Common myeloid progenitor, CD34-positive (primary cell): Measurements from ENCODE around the gene KRTAP10-11. TPM values are rescaled to one million over a fixed set of nuclear protein-coding genes. Genes with fewer than 3 reads are reported as not detected.
"Not testable (repeated sequence)": the region's sequence is repeated elsewhere in the genome, so short reads cannot be mapped to it uniquely, and the experiment has no call there.

ENCODE experiments used
- CTCF ChIA-PET: fragments of 350-600 bp; sonication (Branson Sonifier 250); formaldehyde crosslinking; loops from one replicate; lab custom pipeline; 2021; ENCODE audit warnings: antibody characterized with exemption; lab: Charles Lee
- POLR2A ChIA-PET: fragments of 350-600 bp; sonication (Branson Sonifier 250); formaldehyde crosslinking; loops from one replicate; lab custom pipeline; 2021; ENCODE audit warnings: antibody characterized with exemption; lab: Charles Lee
- DNase-seq, 3 donors: peaks; one replicate each; pipeline versions ENCODE4 v3.0.0 to v3.0.0-alpha.2; 2013
- H3K27ac ChIP-seq, 2 experiments: 1 replicate in 1 of 2; 2 replicates in 1 of 2; pipeline ENCODE4 v1.7.0; 2013; ENCODE audit warnings: inconsistent platforms in 2 of 2, low read length in 2 of 2, mild to moderate bottlenecking in 2 of 2, low read depth in 1 of 2, moderate library complexity in 1 of 2; ENCODE audit not compliant: severe bottlenecking in 2 of 2, insufficient read depth in 1 of 2, poor library complexity in 1 of 2
- H3K27me3 ChIP-seq, 5 experiments: replicated peaks in 2 of 5; 1 replicate in 3 of 5; 2 replicates in 2 of 5; pipeline versions ENCODE4 v1.6.1 to v1.7.0; 2013; ENCODE audit warnings: low read length in 4 of 5, mild to moderate bottlenecking in 2 of 5, moderate library complexity in 2 of 5, inconsistent platforms in 1 of 5; ENCODE audit not compliant: insufficient read depth in 5 of 5, control insufficient read depth in 4 of 5
- H3K36me3 ChIP-seq, 4 experiments: 1 replicate in 2 of 4; 2 replicates in 2 of 4; pipeline versions ENCODE4 v1.6.1 to v1.7.0; 2013; ENCODE audit warnings: low read length in 3 of 4, control low read depth in 1 of 4, mild to moderate bottlenecking in 1 of 4; ENCODE audit not compliant: control insufficient read depth in 4 of 4, insufficient read depth in 4 of 4
- H3K4me1 ChIP-seq, 4 experiments: 1 replicate in 3 of 4; 2 replicates in 1 of 4; pipeline versions ENCODE4 v1.6.1 to v1.7.1; 2013; ENCODE audit warnings: low read length in 3 of 4, mild to moderate bottlenecking in 3 of 4, control low read depth in 1 of 4, inconsistent platforms in 1 of 4, moderate library complexity in 1 of 4; ENCODE audit not compliant: control insufficient read depth in 4 of 4, insufficient read depth in 4 of 4; ENCODE audit errors: control extremely low read depth in 1 of 4
- H3K4me3 ChIP-seq, 7 experiments: 1 replicate in 4 of 7; 2 replicates in 3 of 7; pipeline versions ENCODE4 v1.5.1 to v1.7.0; 2013; ENCODE audit warnings: mild to moderate bottlenecking in 7 of 7, low read length in 6 of 7, moderate library complexity in 6 of 7, inconsistent platforms in 2 of 7, low read depth in 2 of 7, control low read depth in 1 of 7; ENCODE audit not compliant: insufficient read depth in 4 of 7, control insufficient read depth in 1 of 7; ENCODE audit errors: extremely low read depth in 1 of 7
- H3K9me3 ChIP-seq, 5 experiments: 1 replicate in 4 of 5; 2 replicates in 1 of 5; pipeline versions ENCODE4 v1.6.1 to v1.7.1; 2013; ENCODE audit warnings: low read length in 4 of 5, mild to moderate bottlenecking in 2 of 5, inconsistent platforms in 1 of 5, low read depth in 1 of 5, moderate library complexity in 1 of 5; ENCODE audit not compliant: control insufficient read depth in 4 of 5, insufficient read depth in 2 of 5; ENCODE audit errors: control extremely low read depth in 1 of 5
- WGBS: methylation state at CpG from one replicate; pipeline ENCODE4 v1.1.5; 2013; ENCODE audit not compliant: insufficient coverage; 5-methylcytosine and 5-hydroxymethylcytosine counted together
- polyA plus RNA-seq: library from polyadenylated mRNA; unstranded; fragments of 120-200 nt; gene quantifications from one replicate; pipeline ENCODE4 v1.2.1, GENCODE V29; 2013

Gene KRTAP10-11
- polyA plus RNA-seq: not detected

DNA sequence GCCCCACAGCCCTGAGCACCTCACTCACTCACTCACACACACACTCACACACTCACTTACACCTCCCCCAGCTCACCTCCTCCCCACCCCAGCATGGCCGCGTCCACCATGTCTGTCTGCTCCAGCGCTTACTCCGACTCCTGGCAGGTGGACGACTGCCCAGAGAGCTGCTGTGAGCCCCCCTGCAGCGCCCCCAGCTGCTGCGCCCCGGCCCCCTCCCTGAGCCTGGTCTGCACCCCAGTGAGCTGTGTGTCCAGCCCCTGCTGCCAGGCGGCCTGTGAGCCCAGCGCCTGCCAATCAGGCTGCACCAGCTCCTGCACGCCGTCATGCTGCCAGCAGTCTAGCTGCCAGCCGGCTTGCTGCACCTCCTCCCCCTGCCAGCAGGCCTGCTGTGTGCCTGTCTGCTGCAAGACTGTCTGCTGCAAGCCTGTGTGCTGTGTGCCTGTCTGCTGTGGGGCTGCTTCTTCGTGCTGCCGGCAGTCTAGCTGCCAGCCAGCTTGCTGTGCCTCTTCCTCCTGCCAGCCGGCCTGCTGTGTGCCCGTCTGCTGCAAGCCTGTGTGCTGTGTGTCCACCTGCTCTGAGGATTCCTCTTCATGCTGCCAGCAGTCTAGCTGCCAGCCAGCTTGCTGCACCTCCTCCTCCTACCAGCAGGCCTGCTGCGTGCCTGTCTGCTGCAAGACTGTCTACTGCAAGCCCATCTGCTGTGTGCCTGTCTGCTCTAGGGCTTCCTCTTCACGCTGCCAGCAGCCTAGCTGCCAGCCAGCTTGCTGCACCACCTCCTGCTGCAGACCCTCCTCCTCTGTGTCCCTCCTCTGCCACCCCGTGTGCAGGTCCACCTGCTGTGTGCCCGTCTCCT, at the start of gene KRTAP10-11:
KRTAP10-11 (plus strand) TSS at position 49 of the 856 bp plus-strand sequence; CDS start at position 94, 45 bp downstream.
- DNase-seq, H3K4me3 ChIP-seq, H3K27ac ChIP-seq, H3K36me3 ChIP-seq, POLR2A ChIA-PET, H3K4me1 ChIP-seq, CTCF ChIA-PET: not testable (repeated sequence)
- Histone ChIP-seq H3K27me3 (peaks cover 0 to 18% (median 0%) of the 10 kb centered on the region in 5 experiments), H3K9me3 (peaks cover 6 to 16% (median 7%) of the 10 kb centered on the region in 5 experiments)
- 85% methylated on average over 19 of the region's 21 CpGs for WGBS

DNA sequence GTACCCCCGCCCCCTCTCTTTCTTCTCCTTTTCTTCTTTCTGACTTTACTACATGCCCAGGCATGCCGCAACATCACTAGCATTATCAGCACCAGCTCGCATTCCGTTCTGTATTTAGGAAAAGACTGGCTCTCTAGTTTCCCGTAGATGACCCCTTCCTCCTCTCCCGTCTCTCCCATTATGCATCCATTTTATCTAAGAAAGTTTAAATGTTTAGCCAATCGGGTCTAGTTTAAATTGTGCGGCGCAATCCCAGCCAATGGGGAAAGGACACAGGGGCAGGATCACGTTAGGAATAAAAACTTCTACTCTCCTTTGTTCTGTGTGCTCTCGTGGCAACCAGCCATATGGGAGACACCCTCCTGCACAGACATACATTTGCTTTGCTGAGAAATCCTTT, 48.2 kb upstream of the KRTAP10-11 start:
- no peaks in the 10 kb centered on the region for H3K36me3 ChIP-seq
- DNase-seq: no peak
- H3K27ac ChIP-seq: no peak overlapping the region
- H3K9me3 ChIP-seq: peaks cover 0 to 8% (median 0%) of the 10 kb centered on the region in 5 experiments
- POLR2A ChIA-PET: no interaction called here
- 97% methylated on average over 10 of the region's 11 CpGs for WGBS
- peaks cover 0 to 9% (median 0%) of the 10 kb centered on the region in 5 experiments for H3K27me3 ChIP-seq
- CTCF ChIA-PET: no interaction called here
- H3K4me3 ChIP-seq: no peak overlapping the region
- H3K4me1 ChIP-seq: peaks cover 0 to 5% (median 0%) of the 10 kb centered on the region in 4 experiments

- H3K36me3 ChIP-seq: no peaks in the 10 kb centered on the region
- ChIA-PET CTCF (no interaction called here), POLR2A (no interaction called here)
- H3K4me3 ChIP-seq: no peak overlapping the region
- H3K9me3 ChIP-seq: peaks cover 0 to 9% (median 1%) of the 10 kb centered on the region in 5 experiments
- peaks cover 0 to 17% (median 5%) of the 10 kb centered on the region in 5 experiments for H3K27me3 ChIP-seq
- 93% methylated on average over 5 of the region's 8 CpGs for WGBS
- H3K27ac ChIP-seq: no peak overlapping the region
- DNase-seq: no peak
- H3K4me1 ChIP-seq: no peaks in the 10 kb centered on the region
Observed at GRCh38 chr21:44599264-44600029, 46.8 kb upstream of the KRTAP10-11 start.

- POLR2A ChIA-PET, DNase-seq, H3K36me3 ChIP-seq, CTCF ChIA-PET, H3K4me1 ChIP-seq, H3K27ac ChIP-seq, H3K4me3 ChIP-seq: not testable (repeated sequence)
- H3K27me3 ChIP-seq: peaks cover 0 to 19% (median 5%) of the 10 kb centered on the region in 5 experiments
- 86% methylated on average over 9 of the region's 23 CpGs for WGBS
- H3K9me3 ChIP-seq: peaks cover 0 to 13% (median 1%) of the 10 kb centered on the region in 5 experiments
Observed at GRCh38 chr21:44600118-44600978, 45.9 kb upstream of the KRTAP10-11 start, which contains the start of gene KRTAP10-7. Gene KRTAP10-7, plus strand, starts transcription at chr21:44600597. Its CDS starts 25 bp downstream, at chr21:44600622.

- POLR2A ChIA-PET, CTCF ChIA-PET: not testable (repeated sequence)
- whole genome bisulfite sequencing: 90% methylated on average over 9 of the region's 10 CpGs
Observed at GRCh38 chr21:44601091-44601490, 45.1 kb upstream of the KRTAP10-11 start.

DNA sequence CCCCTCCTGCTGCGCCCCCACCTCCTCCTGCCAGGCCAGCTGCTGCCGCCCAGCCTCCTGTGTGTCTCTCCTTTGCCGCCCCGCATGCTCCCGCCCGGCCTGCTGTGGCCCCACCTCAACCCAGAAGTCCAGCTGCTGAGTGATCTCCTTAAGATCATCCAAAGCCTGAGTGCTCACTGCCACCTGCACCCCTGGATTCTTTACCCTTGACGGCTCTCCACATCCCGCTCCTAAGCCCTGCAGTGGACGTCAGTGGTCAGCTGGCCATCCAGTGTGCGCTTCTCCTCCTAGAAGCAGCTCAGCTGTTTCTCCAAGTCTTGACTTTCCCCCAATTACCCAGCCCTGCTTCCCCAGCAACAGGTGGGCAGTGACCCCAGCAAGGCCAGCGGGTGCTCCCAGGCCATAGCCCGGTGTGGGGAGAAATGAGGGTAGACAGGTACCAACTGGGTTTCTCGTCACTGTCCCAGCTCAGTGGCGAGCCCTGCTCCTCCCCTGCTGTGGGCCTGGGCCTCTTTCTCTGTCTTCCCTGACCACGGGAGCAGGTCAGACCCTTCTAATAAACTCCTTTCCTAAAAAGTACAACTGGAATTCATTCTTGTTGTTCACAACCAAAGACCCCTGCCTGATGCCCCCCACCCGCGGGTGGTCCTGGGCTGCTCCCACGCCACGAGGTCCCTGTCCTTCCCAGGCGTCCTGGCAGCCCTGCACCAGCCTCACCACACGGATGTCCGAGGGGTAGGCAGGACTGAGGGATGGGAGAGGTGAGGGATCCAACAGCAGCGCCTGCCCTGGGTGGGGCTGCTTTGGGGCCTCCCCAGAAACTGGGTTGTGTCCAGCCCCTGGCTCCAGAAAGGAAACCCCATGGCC, 44.4 kb upstream of the KRTAP10-11 start:
- H3K27ac ChIP-seq: no peak overlapping the region
- no peak overlapping the region for H3K4me3 ChIP-seq
- no peaks in the 10 kb centered on the region for H3K36me3 ChIP-seq
- ChIA-PET CTCF (no interaction called here), POLR2A (no interaction called here)
- no peak for DNase-seq
- H3K4me1 ChIP-seq: no peaks in the 10 kb centered on the region
- H3K9me3 ChIP-seq: peaks cover 0 to 15% (median 3%) of the 10 kb centered on the region in 5 experiments
- H3K27me3 ChIP-seq: peaks cover 0 to 19% (median 5%) of the 10 kb centered on the region in 5 experiments
- 89% methylated on average over 18 of the region's 23 CpGs for WGBS

More at GRCh38 chr21:44601091-44601490, 45.1 kb upstream of the KRTAP10-11 start:
- H3K27ac ChIP-seq, H3K36me3 ChIP-seq, DNase-seq, H3K4me1 ChIP-seq, H3K4me3 ChIP-seq: not testable (repeated sequence)
- Histone ChIP-seq H3K9me3 (peaks cover 0 to 13% (median 3%) of the 10 kb centered on the region in 5 experiments), H3K27me3 (peaks cover 0 to 19% (median 6%) of the 10 kb centered on the region in 5 experiments)
